ENCODE measurements around the gene POLR3B.
"Not testable (repeated sequence)": the region's sequence is repeated elsewhere in the genome, so short reads cannot be mapped to it uniquely, and the experiment has no call there.

GRCh38 chr12:106477627-106478026 lies 120.1 kb downstream of the POLR3B start:
- not testable (repeated sequence) for TF ChIP-seq CTCF (conservative IDR thresholded peaks at IDR 0.05 in 1 of 2, IDR thresholded peaks at IDR 0.05 in 1 of 2; ENCODE audit: low read depth in 1 of 2, low read length in 2 of 2); EZH2 (IDR thresholded peaks at IDR 0.05; ENCODE audit: low read length, missing control alignments)
